Stimulated activated naive CD4-positive, alpha-beta T cell (primary cell): Measurements from ENCODE around the gene ADCY1.

Experiments used
- DNase-seq, 6 experiments: peaks; one replicate each; lab custom pipeline; 2025; lab: John Stamatoyannopoulos, UW

The ADCY1 gene

GRCh38 chr7:45653209-45653907, 79.2 kb downstream of the ADCY1 start:
- DNase-seq: no peak

- DNase-seq: no peak
Observed at GRCh38 chr7:45654341-45654740, 80.2 kb downstream of the ADCY1 start.

GRCh38 chr7:45655539-45655938, 81.4 kb downstream of the ADCY1 start:
- no peak for DNase-seq

GRCh38 chr7:45656431-45656830, 82.3 kb downstream of the ADCY1 start:
- DNase-seq: no peak

- no peak for DNase-seq
Observed at GRCh38 chr7:45657136-45657889, 83.1 kb downstream of the ADCY1 start.

- DNase-seq: no peak
Observed at GRCh38 chr7:45657890-45658715, 83.9 kb downstream of the ADCY1 start.

GRCh38 chr7:45658716-45659495, 84.7 kb downstream of the ADCY1 start:
- DNase-seq: no peak

GRCh38 chr7:45659496-45660139, 85.5 kb downstream of the ADCY1 start:
- DNase-seq: no peak

GRCh38 chr7:45660201-45660900, 86.2 kb downstream of the ADCY1 start:
- no peak for DNase-seq

- no peak for DNase-seq
Observed at GRCh38 chr7:45660901-45661211, 86.7 kb downstream of the ADCY1 start.

GRCh38 chr7:45661302-45661995, 87.3 kb downstream of the ADCY1 start:
- no peak for DNase-seq

GRCh38 chr7:45662018-45662417, 87.8 kb downstream of the ADCY1 start:
- no peak for DNase-seq

GRCh38 chr7:45662540-45663166, 88.5 kb downstream of the ADCY1 start:
- DNase-seq: no peak

GRCh38 chr7:45663167-45663921, 89.2 kb downstream of the ADCY1 start:
- DNase-seq: no peak

GRCh38 chr7:45663965-45664633, 89.9 kb downstream of the ADCY1 start:
- no peak for DNase-seq

GRCh38 chr7:45665172-45665571, 91.0 kb downstream of the ADCY1 start:
- no peak for DNase-seq

- no peak for DNase-seq
Observed at GRCh38 chr7:45670227-45670626, 96.1 kb downstream of the ADCY1 start.

GRCh38 chr7:45670717-45671116, 96.5 kb downstream of the ADCY1 start:
- DNase-seq: no peak
